Uterus (tissue), 4 donors: ENCODE data around the gene FMOD. TPM values are rescaled to one million over a fixed set of nuclear protein-coding genes. Genes with fewer than 3 reads are reported as not detected.

Source experiments
- DNase-seq, 2 donors: peaks; one replicate each; pipeline ENCODE4 v3.0.0-alpha.2; 2019 to 2020
- H3K27ac ChIP-seq, 2 donors: fragments of 200-600 bp; sonication (generic); 1 replicate in 1 of 2; 2 replicates in 1 of 2; pipeline ENCODE4 v1.5.1; 2016 to 2018
- H3K27me3 ChIP-seq, 2 donors: fragments of 200-600 bp; sonication (generic); one replicate each; pipeline ENCODE4 v1.5.1; 2018 to 2019; ENCODE audit warnings: control low read depth in 1 of 2
- H3K36me3 ChIP-seq, 2 donors: fragments of 200-600 bp; sonication (generic); one replicate each; pipeline ENCODE4 v1.5.1; 2019; ENCODE audit warnings: control low read depth in 1 of 2
- H3K4me1 ChIP-seq, 2 donors: fragments of 200-600 bp; sonication (generic); one replicate each; pipeline ENCODE4 v1.5.1; 2018 to 2019; ENCODE audit warnings: control low read depth in 1 of 2
- H3K4me3 ChIP-seq, 2 donors: fragments of 200-600 bp; sonication (generic); 1 replicate in 1 of 2; 2 replicates in 1 of 2; pipeline ENCODE4 v1.5.1; 2018 to 2019; ENCODE audit warnings: mild to moderate bottlenecking in 1 of 2
- H3K9me3 ChIP-seq, 2 donors: fragments of 200-600 bp; sonication (generic); one replicate each; pipeline ENCODE4 v1.5.1; 2019; ENCODE audit warnings: control low read depth in 1 of 2
- POLR2A ChIP-seq, 2 donors: fragments of 450-650 bp; IDR thresholded peaks; one replicate each; pipeline ENCODE4 v1.6.1; 2016; ENCODE audit warnings: antibody characterized with exemption in 2 of 2, mild to moderate bottlenecking in 1 of 2, moderate library complexity in 1 of 2
- intact Hi-C: fragments of 100-400 bp; cut with DNase I; formaldehyde crosslinking; loops from one replicate; pipeline ENCODE4 v1.15.1; 2023; ENCODE audit warnings: low total_unique reads
- total RNA-seq, 4 donors: library from RNA; depleted of rRNA in 3 of 4; stranded (reverse); fragments of >200 nt in 3 of 4; gene quantifications; one replicate each; pipeline versions ENCODE4 v1.1.0 to v1.2.4, GENCODE V29; 2014 to 2023
- TF ChIP-seq, protein P1 (sequence below), 4 experiments: fragments of 200-600 bp in 2 of 4; fragments of 450-650 bp in 2 of 4; sonication (generic) in 2 of 4; IDR thresholded peaks; one replicate each; pipeline ENCODE4 v1.5.1; 2016 to 2019; ENCODE audit warnings: antibody characterized with exemption in 4 of 4, mild to moderate bottlenecking in 2 of 4, moderate library complexity in 1 of 4
- donor health status: DM: yes; HTN: yes; CAD: no.

Gene FMOD
- total RNA-seq, 4 donors from 2014 or later = 41.8 to 119 (median 82.7) TPM

DNA sequence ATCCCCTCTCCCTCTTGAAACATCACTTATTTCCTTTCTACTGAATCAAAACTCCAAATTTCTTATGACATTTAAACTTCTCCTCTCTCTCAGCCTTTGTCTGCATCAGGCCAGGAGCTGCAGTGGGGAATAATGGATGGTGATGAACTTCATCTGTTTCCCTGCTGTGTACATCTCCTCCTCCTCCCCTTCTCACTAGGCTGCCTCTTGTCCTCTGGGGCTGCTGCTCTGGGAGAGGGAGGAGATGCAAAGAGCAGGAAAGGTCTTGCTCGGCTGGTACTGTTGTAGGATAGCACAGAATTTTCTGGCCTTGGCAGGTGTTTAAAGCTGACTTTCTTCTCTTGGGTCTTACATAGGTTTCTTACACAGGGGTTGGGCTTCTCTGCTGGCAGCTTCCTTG lies 31.1 kb upstream of the FMOD start:
- no peak for TF ChIP-seq POLR2A (IDR thresholded peaks at IDR 0.05)
- TF ChIP-seq, protein P1, sequence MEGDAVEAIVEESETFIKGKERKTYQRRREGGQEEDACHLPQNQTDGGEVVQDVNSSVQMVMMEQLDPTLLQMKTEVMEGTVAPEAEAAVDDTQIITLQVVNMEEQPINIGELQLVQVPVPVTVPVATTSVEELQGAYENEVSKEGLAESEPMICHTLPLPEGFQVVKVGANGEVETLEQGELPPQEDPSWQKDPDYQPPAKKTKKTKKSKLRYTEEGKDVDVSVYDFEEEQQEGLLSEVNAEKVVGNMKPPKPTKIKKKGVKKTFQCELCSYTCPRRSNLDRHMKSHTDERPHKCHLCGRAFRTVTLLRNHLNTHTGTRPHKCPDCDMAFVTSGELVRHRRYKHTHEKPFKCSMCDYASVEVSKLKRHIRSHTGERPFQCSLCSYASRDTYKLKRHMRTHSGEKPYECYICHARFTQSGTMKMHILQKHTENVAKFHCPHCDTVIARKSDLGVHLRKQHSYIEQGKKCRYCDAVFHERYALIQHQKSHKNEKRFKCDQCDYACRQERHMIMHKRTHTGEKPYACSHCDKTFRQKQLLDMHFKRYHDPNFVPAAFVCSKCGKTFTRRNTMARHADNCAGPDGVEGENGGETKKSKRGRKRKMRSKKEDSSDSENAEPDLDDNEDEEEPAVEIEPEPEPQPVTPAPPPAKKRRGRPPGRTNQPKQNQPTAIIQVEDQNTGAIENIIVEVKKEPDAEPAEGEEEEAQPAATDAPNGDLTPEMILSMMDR (IDR thresholded peaks at IDR 0.05) = no peak
- no peak for DNase-seq
- intact Hi-C loops = no loop called here

GRCh38 chr1:203381151-203381751 lies 30.3 kb upstream of the FMOD start:
- no peak for DNase-seq
- peak overlapping the region; percentile 86 to 92 for H3K27ac ChIP-seq
- intact Hi-C loops = no loop called here
- no peak overlapping the region for H3K4me3 ChIP-seq
- TF ChIP-seq, protein P1 (IDR thresholded peaks at IDR 0.05) = no peak
- no peak for TF ChIP-seq POLR2A (IDR thresholded peaks at IDR 0.05)
- H3K9me3 ChIP-seq = no peaks in the 10 kb centered on the region
- no peaks in the 10 kb centered on the region for H3K36me3 ChIP-seq
- peaks cover 13 to 17% of the 10 kb centered on the region in 2 donors for H3K4me1 ChIP-seq
- H3K27me3 ChIP-seq = no peaks in the 10 kb centered on the region

More for the DNA sequence above, 31.1 kb upstream of the FMOD start:
- Histone ChIP-seq H3K36me3 (no peaks in the 10 kb centered on the region), H3K27me3 (no peaks in the 10 kb centered on the region), H3K9me3 (no peaks in the 10 kb centered on the region), H3K4me1 (peaks cover 13 to 15% of the 10 kb centered on the region in 2 donors), H3K4me3 (no peak overlapping the region), H3K27ac (peak overlapping the region; percentile 86 to 92)

- no peak for TF ChIP-seq POLR2A (IDR thresholded peaks at IDR 0.05)
- TF ChIP-seq, protein P1 (IDR thresholded peaks at IDR 0.05) = no peak
- Histone ChIP-seq H3K27me3 (no peaks in the 10 kb centered on the region), H3K4me1 (peaks cover 13 to 17% of the 10 kb centered on the region in 2 donors), H3K4me3 (no peak overlapping the region), H3K36me3 (no peaks in the 10 kb centered on the region), H3K9me3 (no peaks in the 10 kb centered on the region), H3K27ac (peak overlapping the region; percentile 86 to 92)
- intact Hi-C loops = no loop called here
- DNase-seq = peak in 1 of 2 donors; percentile 75
Observed at GRCh38 chr1:203380420-203381150, 29.7 kb upstream of the FMOD start.

DNA sequence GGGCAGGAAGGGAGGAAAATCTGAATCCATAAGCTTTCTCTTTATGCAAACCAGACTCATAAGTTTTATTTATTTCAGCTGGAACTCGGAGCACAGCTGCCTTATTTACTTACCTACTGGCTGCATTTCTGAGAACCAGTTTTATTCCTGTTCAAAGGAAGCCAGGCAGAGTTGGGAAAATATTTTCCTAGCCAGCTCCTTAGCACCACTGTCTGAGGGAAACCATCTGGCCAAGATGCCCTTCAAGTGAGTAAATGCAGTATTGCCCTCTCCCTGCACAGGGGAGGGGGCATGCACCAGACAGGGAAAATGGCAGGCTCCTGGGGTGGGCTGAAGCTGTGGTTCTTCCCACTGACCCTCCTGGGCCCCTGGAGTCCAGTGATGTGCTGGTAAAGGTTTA lies 28.9 kb upstream of the FMOD start:
- peak overlapping the region; percentile 86 to 92 for H3K27ac ChIP-seq

More for the DNA sequence above, 28.9 kb upstream of the FMOD start:
- Histone ChIP-seq H3K4me1 (peaks cover 13 to 17% of the 10 kb centered on the region in 2 donors), H3K36me3 (no peaks in the 10 kb centered on the region), H3K27me3 (no peaks in the 10 kb centered on the region), H3K4me3 (no peak overlapping the region), H3K9me3 (no peaks in the 10 kb centered on the region)
- intact Hi-C loops = no loop called here
- TF ChIP-seq POLR2A (IDR thresholded peaks at IDR 0.05) = no peak
- TF ChIP-seq, protein P1 (IDR thresholded peaks at IDR 0.05) = no peak
- DNase-seq = peak; percentile 52 to 80
